HCT116 (cell line): ENCODE data around the gene PCDHGA1. TPM values are rescaled to one million over a fixed set of nuclear protein-coding genes. Genes with fewer than 3 reads are reported as not detected.

Experiments
- ATAC-seq: fragments of 200-7000 bp; cut with Tn5 transposase; 2 replicates; pipeline ENCODE4 v1.9.1; 2020; ENCODE audit warnings: mild to moderate bottlenecking, moderate library complexity
- BruUV-seq: library from RNA; stranded (reverse); fragments of 400-500 nt; replicated peaks from 2 replicates; lab custom pipeline; 2021; lab: Mats Ljungman, UMichigan
- CTCF ChIA-PET: fragments of 300-600 bp; sonication (Branson Sonifier 250); formaldehyde crosslinking; loops from one replicate; lab custom pipeline; 2021; ENCODE audit warnings: antibody characterized with exemption; lab: Charles Lee
- POLR2A ChIA-PET: fragments of 300-600, 350-600 bp; sonication (Branson Sonifier 250); formaldehyde crosslinking; loops from one replicate; lab custom pipeline; 2021; ENCODE audit warnings: antibody characterized with exemption; lab: Charles Lee
- RAD21 ChIA-PET, 2 experiments: fragments of 300-600 bp; sonication (Branson Sonifier 250); formaldehyde crosslinking; loops; one replicate each; lab custom pipeline; 2023; ENCODE audit warnings: low total read pairs in 2 of 2; ENCODE audit not compliant: uncharacterized antibody in 2 of 2, unreplicated experiment in 2 of 2, low non-redundant PET in 1 of 2; lab: Charles Lee
- DNase-seq: peaks from one replicate; pipeline ENCODE4 v3.0.0-alpha.2; 2010; ENCODE audit warnings: low read depth, low spot score
- H2AFZ ChIP-seq: fragments of 200-600 bp; shearing (Covaris generic), sonication (generic); 2 replicates; pipeline ENCODE4 v1.6.1; 2017; ENCODE audit warnings: low read depth, mixed run types, mixed read lengths, antibody characterized with exemption, low read length; ENCODE audit not compliant: poor library complexity, severe bottlenecking
- H3K27ac ChIP-seq: 2 replicates; pipeline ENCODE4 v1.5.1; 2012; ENCODE audit warnings: low read depth, low read length
- H3K27me3 ChIP-seq: fragments of 200-600 bp; sonication (generic); 2 replicates; pipeline ENCODE4 v1.6.1; 2016; ENCODE audit warnings: mixed run types, low read length, mixed read lengths; ENCODE audit not compliant: insufficient read depth
- H3K36me3 ChIP-seq, 2 experiments: fragments of 200-500 bp in 1 of 2; fragments of 200-600 bp in 1 of 2; sonication (Bioruptor generic) in 1 of 2; sonication (generic) in 1 of 2; 2 replicates each; pipeline versions ENCODE4 v1.5.1 to v1.6.1; 2014 to 2016; ENCODE audit warnings: low read length in 2 of 2, inconsistent platforms in 1 of 2, mixed read lengths in 1 of 2, mixed run types in 1 of 2; ENCODE audit not compliant: insufficient read depth in 2 of 2, control insufficient read depth in 1 of 2
- H3K4me1 ChIP-seq, 2 experiments: fragments of 200-600 bp in 1 of 2; sonication (generic) in 1 of 2; 2 replicates each; pipeline versions ENCODE4 v1.5.1 to v1.6.1; 2012 to 2017; ENCODE audit warnings: low read length in 2 of 2, inconsistent platforms in 1 of 2, mild to moderate bottlenecking in 1 of 2, mixed read lengths in 1 of 2, mixed run types in 1 of 2, moderate library complexity in 1 of 2; ENCODE audit not compliant: insufficient read depth in 2 of 2, control insufficient read depth in 1 of 2
- H3K4me2 ChIP-seq: fragments of 200-600 bp; sonication (generic); 2 replicates; pipeline ENCODE4 v1.6.1; 2017; ENCODE audit warnings: mixed run types, low read length, mixed read lengths
- H3K4me3 ChIP-seq, 2 experiments: fragments of 200-600 bp in 1 of 2; sonication (generic) in 1 of 2; replicated peaks in 1 of 2; 2 replicates each; pipeline ENCODE4 v1.5.1; 2011 to 2016; ENCODE audit warnings: low read length in 2 of 2, control low read depth in 1 of 2, low read depth in 1 of 2, mild to moderate bottlenecking in 1 of 2, mixed read lengths in 1 of 2, mixed run types in 1 of 2
- H3K79me2 ChIP-seq: fragments of 200-600 bp; sonication (generic); 2 replicates; pipeline ENCODE4 v1.6.1; 2017; ENCODE audit warnings: mild to moderate bottlenecking, mixed run types, low read length, moderate library complexity, mixed read lengths; ENCODE audit not compliant: insufficient read depth
- H3K9ac ChIP-seq: fragments of 200-600 bp; sonication (generic); 2 replicates; pipeline ENCODE4 v1.6.1; 2016; ENCODE audit warnings: low read length, mixed read lengths
- H3K9me2 ChIP-seq: fragments of 200-600 bp; sonication (generic), shearing (Covaris generic); 2 replicates; pipeline ENCODE4 v1.6.1; 2017; ENCODE audit warnings: mixed run types, mild to moderate bottlenecking, moderate library complexity; ENCODE audit not compliant: insufficient read depth
- H3K9me3 ChIP-seq, 2 experiments: fragments of 200-500 bp in 1 of 2; fragments of 200-600 bp in 1 of 2; sonication (Bioruptor generic) in 1 of 2; sonication (generic) in 1 of 2; 2 replicates each; pipeline ENCODE4 v1.6.1; 2014 to 2017; ENCODE audit warnings: low read length in 2 of 2, mixed read lengths in 2 of 2, inconsistent platforms in 1 of 2, low read depth in 1 of 2, mild to moderate bottlenecking in 1 of 2, mixed run types in 1 of 2, moderate library complexity in 1 of 2; ENCODE audit not compliant: control insufficient read depth in 1 of 2, insufficient read depth in 1 of 2
- H4K20me1 ChIP-seq: fragments of 200-600 bp; sonication (generic), shearing (Covaris generic); 2 replicates; pipeline ENCODE4 v1.6.1; 2017; ENCODE audit warnings: mixed run types, mild to moderate bottlenecking, moderate library complexity; ENCODE audit not compliant: insufficient read depth
- CBX3 ChIP-seq: IDR thresholded peaks from 2 replicates; pipeline ENCODE4 v1.6.1; 2012; ENCODE audit warnings: low read depth
- CEBPB ChIP-seq: IDR thresholded peaks from 2 replicates; pipeline ENCODE4 v1.6.1; 2012; ENCODE audit warnings: low read depth
- EGR1 ChIP-seq: IDR thresholded peaks from 2 replicates; pipeline ENCODE4 v1.6.1; 2012; ENCODE audit warnings: low read depth
- EZH2 ChIP-seq: fragments of 200-600 bp; sonication (generic); IDR thresholded peaks from 2 replicates; pipeline ENCODE4 v1.6.1; 2017; ENCODE audit warnings: antibody characterized with exemption, mixed run types
- JUND ChIP-seq: IDR thresholded peaks from 2 replicates; pipeline ENCODE4 v1.6.1; 2012
- POLR2A ChIP-seq: IDR thresholded peaks from 2 replicates; pipeline ENCODE4 v1.7.0; 2011; ENCODE audit warnings: borderline replicate concordance; ENCODE audit not compliant: insufficient read depth, insufficient read length; ENCODE audit errors: extremely low read depth
- RAD21 ChIP-seq: IDR thresholded peaks from 2 replicates; pipeline ENCODE4 v1.6.1; 2012; ENCODE audit warnings: low read depth, mild to moderate bottlenecking
- SRF ChIP-seq: IDR thresholded peaks from 2 replicates; pipeline ENCODE4 v1.6.1; 2012; ENCODE audit warnings: low read depth
- intact Hi-C: fragments of 100-400 bp; cut with micrococcal nuclease; formaldehyde crosslinking; loops from 2 replicates; pipeline ENCODE4 v1.10.0; 2022
- total RNA-seq: library from RNA; stranded (reverse); gene quantifications from one replicate; pipeline ENCODE4 v1.2.1, GENCODE V29; 2021; ENCODE audit not compliant: unreplicated experiment
- TF ChIP-seq, protein P1 (sequence below): IDR thresholded peaks from 2 replicates; pipeline ENCODE4 v1.6.1; 2011; ENCODE audit warnings: mild to moderate bottlenecking, low read length, moderate library complexity; ENCODE audit not compliant: insufficient replicate concordance; ENCODE audit errors: extremely low read depth

The PCDHGA1 gene
- total RNA-seq, 1 experiment from 2014 or later: 0.05 TPM

DNA sequence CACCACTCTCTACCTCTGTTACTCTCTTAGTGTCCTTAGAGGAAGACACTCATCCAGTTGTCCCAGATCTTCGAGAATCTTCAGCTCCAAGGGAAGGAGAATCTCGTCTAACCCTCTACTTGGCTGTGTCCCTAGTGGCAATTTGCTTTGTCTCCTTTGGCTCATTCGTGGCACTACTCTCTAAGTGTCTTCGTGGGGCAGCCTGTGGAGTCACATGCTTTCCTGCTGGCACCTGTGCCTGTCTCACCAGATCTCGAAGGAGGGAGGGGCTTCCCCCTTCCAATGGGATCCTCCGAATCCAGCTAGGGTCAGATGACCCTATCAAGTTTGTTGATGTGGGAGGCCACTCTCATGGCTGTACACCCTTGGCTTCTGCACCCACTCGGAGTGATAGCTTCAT lies 156.8 kb downstream of the PCDHGA1 start:
- intact Hi-C loops: no loop called here
- Histone ChIP-seq H3K9ac (no peak overlapping the region), H3K4me2 (no peak overlapping the region), H3K9me2 (no peaks in the 10 kb centered on the region), H3K27me3 (no peaks in the 10 kb centered on the region), H4K20me1 (no peaks in the 10 kb centered on the region), H3K79me2 (no peaks in the 10 kb centered on the region), H3K9me3 (no peaks in the 10 kb centered on the region), H3K4me1 (no peaks in the 10 kb centered on the region), H3K36me3 (no peaks in the 10 kb centered on the region), H3K4me3 (no peak overlapping the region), H3K27ac (no peak overlapping the region), H2AFZ (no peak overlapping the region)
- TF ChIP-seq, protein P1, sequence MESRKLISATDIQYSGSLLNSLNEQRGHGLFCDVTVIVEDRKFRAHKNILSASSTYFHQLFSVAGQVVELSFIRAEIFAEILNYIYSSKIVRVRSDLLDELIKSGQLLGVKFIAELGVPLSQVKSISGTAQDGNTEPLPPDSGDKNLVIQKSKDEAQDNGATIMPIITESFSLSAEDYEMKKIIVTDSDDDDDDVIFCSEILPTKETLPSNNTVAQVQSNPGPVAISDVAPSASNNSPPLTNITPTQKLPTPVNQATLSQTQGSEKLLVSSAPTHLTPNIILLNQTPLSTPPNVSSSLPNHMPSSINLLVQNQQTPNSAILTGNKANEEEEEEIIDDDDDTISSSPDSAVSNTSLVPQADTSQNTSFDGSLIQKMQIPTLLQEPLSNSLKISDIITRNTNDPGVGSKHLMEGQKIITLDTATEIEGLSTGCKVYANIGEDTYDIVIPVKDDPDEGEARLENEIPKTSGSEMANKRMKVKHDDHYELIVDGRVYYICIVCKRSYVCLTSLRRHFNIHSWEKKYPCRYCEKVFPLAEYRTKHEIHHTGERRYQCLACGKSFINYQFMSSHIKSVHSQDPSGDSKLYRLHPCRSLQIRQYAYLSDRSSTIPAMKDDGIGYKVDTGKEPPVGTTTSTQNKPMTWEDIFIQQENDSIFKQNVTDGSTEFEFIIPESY: no peak
- no peak for TF ChIP-seq CBX3
- no peak for TF ChIP-seq JUND
- TF ChIP-seq SRF: no peak
- TF ChIP-seq RAD21: no peak
- TF ChIP-seq POLR2A: no peak
- TF ChIP-seq EGR1: no peak
- TF ChIP-seq EZH2: no peak
- no peak for TF ChIP-seq CEBPB
- BruUV-seq: no TSS peak
- DNase-seq (no peak), ATAC-seq (no peak)
- ChIA-PET CTCF (no interaction called here), RAD21 (no interaction called here), POLR2A (no interaction called here)
